ENCODE results near the gene NPHP4.

Gene NPHP4

DNA sequence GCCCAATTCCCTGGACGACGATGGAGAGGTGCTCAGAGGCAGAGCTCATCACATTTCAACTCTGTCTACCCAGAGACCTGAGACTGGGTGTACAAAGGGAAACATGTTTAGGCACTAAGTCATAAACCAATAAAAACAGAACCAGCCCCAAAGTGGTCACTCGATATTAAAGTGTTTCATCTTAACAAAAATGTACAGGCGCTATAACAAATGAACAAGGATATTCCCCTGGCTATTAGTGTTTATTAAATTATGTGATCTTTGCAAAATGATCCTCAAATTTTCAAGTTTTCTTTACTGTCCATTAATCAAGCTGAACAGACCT, 43.6 kb downstream of the NPHP4 start:
- no peak for DNase-seq

DNA sequence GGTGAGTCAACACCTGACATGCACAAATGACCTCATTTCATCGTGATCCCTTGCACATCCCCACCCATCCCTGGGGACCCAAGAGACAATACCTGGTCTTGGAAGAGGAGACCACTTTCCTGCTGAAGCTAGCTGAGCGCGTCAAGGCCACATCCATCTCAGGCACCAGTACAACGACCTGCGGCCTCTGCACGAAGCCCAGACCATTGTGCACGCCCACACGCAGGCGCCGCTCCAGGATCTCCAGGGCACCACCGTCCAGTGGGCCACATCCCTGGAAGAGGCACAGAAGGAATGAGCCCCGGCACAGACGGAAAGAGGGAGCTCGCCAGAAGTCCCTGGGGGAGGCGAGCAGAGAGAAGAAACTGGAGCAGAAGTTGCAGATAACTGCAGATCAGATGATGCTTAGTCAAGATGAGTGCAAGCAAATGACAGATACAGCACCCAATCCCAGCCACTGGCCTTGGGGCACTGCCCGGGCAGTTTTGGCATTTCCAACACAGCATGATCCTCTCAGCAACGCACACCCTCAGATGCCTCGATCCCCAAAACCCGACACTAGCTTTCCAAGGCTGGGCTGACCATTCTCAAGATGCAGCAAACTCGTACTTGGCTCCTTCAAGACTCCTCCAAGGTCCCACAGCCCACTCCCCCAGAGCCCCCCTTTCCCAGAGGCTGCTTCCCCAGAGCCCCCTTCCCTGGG, 44.1 kb downstream of the NPHP4 start:
- no peak for DNase-seq

DNA sequence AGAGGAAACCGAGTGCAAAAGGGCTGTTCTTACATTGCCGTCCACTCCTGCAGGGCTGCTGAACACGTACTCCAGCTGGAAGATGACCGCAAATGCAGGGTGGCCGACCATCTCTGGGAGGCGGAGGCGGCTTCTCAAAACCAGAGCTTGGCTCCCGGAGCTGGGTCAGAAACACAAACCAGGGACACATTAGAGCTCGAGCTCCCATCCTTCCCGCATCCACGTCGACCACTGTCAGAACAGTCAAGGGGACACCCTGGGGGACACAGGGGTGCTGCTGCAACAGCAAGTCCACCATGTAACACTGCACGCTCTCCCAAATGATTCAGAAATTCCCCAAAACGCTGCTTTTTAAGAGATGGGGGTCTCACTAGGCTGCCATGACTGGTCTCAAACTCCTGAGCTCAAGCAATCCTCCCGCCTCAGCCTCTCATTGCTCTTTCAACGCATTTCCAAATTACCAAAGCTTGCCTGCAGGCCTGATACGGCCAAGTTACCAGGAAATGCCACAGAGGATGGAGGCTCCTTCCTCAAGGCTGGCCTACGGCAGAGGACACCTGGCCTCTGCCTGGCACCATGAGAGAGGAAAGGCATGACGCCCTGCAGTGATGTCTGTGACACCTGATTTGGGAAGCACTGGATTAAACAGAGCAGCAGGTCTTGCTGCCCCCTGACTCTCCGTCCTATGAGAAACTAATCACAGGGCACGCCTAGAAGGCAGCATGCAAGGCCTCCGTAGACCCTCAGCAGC, 45.0 kb downstream of the NPHP4 start:
- DNase-seq, result no peak

DNA sequence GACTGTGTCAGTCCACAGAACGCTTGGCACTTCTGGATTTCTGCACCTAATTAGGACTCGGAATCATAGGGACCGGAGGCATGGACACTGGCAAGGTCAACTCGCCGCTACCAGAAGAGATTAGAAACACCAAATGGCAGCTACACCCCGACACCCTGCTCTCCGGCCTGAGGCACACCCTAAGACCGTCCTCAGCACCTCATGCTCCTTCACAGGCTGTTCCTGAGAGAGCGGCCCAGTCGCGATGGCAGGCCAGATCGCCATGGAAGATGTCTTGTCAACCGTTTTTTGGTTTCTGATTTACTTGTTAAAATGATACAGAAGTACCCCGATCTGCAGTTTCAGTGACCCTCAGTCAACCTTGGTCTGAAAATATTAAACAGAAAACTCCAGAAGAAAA, 46.8 kb downstream of the NPHP4 start:
- DNase-seq, result no peak

DNA sequence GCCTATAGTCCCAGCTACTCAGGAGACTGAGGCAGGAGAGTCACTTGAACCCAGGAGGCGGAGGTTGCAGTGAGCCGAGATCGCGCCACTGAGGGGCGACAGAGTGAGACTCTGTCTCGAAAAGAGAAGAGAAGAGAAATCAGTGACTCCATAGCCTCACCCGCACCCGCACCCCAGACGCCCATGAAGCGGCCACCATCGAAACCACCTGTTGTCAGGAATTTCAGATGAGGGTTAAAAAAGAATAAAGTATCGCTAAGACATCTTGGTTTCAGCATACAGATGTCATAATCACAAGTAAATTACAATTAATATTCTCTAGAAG, 47.4 kb downstream of the NPHP4 start:
- DNase-seq, result no peak

DNA sequence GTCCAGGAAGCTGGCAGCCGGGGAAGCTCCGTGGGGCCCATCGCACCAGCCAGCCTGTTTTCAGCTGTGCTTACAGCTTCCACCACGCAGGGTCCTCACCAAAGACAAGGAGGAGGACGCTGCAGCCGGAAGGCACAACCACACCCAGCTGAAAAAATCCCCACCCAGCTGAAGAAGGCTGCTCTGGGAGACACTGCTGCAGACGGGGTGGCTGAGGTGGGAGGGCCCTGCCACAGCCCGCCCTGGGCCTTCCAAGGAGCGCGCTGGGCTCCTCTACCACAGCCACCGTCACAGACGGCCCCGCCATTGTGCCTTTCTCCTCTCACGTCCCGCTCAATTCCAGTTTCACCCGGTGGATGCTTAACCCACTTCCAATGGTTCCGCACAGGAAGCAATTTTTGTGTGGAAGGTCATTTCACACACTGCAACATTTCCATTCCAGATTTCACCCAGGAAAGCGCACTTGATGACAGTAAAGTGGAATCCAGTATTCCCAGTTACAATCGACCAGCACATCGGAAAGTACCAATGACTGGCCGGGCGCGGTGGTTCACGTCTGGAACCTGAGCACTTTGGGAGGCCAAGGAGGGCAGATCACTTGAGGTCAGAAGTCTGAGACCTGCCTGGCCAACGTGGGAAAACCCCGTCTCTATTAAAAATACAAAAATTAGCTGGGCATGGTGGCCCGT, 47.9 kb downstream of the NPHP4 start:
- no peak for DNase-seq

DNA sequence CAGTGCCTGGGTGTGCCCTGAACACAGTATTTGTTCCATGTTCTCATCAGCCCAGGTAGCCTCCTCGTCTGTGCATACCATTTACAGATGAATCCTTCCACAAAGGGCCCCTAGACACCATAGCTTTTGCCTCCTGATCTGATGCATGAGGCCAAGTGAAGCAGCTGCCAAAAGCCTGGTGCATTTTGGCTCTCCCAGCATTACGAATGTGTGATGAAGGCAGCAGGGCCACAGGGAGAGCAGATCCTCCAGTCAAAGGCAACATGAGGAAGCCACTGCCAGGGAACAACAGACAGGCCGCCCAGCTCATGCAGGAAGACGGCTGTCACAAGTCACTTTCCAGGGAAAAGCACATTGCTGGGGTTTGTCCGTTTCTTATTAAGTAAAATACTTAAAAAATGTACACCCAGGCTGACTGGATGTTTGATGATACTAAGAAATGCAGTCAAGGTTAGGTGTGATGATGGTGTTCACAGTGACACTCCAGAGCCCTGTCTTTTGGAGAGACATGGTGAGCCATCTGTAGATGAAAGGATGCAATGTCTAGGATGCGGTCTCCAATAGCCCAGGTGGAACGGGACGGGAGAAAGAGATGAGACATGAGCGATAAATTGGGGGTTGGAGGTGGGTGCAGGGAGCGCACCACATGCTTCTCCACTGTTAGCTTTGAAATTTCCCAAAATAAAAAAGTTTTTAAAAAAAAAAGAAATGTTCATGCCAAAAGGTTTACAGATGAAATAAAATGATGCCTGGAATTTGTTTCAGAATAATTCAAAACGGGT, 48.7 kb downstream of the NPHP4 start:
- DNase-seq, result no peak

DNA sequence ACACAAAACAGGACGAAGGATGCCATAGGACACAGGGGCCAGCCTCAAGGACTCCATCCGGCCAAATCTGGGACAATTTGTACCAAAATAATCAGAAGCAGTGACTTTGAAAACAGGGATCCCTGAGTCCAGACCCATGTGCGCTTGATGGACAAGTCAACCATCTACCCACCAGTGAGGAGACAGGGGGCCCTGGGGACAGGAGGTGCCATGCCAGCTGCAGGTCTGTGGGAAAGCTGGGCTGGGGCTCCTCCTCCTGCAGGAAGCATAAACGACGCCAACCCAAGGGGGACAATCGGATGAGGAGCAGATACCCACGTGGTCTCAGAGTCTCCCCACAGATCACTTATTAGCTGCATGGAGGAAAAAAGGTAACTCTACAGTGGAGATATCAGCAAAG, 50.6 kb downstream of the NPHP4 start:
- DNase-seq, result no peak

DNA sequence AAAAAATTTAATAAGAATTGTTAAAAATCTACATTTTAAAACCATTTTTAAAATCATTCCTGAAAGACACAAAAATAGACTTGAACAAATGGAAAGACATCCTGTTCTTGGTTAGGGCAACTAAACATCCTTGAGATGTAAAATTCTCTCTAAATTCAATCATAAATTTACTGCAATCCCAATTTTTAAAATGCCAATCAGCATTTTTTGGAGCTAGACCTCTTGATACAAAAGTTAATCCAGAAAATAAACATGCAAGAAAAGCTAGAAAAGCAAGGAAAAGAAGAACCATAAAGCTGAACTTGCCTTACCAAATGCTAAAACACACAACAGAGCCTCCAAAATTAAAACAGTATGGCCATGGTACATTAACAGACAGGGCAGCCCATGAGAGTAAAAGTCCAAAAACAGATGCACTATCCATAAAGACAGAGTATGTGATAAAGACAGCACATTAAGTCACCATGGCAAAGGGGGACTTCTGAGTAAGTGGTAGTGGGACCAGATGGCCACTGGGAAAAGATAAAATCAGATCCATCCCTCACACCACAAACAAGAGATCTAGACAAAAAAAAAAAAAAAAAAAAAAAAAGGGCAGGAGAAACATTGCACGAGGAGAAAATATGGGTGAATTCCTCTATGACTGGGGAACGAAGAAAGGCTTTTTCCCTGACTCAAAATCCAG, 51.4 kb downstream of the NPHP4 start:
- no peak for DNase-seq

DNA sequence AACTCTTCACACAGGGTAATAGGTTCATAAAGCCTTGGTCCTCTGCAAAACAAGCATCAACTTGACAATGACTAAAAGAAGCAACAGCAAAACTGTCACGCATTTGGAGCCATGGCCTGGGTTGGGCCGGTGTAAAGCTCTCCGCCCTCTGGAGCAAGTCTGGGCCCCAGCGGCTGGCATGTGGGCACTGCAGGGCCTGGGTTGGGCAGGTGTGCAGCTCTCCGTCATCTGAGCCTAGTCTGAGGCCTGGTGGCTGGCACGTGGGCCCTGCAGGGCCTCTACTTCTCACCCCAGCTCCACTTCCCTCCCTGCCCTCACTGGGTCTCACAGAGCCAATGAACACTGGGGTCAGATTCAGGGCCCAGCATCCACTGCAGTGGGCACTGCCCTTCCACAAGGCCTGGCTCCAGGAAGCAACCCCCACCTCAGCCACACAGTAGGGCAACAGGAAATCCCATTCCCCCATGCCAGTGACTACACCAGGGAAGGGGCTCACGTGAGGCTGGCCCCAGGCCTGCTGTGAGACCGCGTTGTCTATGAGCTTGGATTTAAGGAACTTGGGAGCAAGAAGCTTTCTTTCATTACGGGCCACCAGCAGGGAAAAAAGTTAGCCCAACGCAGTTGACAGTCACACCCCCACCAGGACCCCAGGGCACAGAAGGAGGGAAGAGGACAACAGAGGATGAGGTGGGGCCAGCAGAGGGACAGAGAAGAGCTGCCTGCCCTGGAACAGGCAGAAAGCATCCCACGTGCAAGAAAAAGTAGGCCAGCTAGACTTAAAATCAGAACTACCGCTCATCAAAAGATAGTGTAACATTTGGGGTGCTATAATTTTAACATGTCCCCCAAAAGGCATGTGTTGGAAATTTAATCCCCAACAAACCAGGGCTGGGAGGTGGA, 52.7 kb downstream of the NPHP4 start:
- no peak for DNase-seq

DNA sequence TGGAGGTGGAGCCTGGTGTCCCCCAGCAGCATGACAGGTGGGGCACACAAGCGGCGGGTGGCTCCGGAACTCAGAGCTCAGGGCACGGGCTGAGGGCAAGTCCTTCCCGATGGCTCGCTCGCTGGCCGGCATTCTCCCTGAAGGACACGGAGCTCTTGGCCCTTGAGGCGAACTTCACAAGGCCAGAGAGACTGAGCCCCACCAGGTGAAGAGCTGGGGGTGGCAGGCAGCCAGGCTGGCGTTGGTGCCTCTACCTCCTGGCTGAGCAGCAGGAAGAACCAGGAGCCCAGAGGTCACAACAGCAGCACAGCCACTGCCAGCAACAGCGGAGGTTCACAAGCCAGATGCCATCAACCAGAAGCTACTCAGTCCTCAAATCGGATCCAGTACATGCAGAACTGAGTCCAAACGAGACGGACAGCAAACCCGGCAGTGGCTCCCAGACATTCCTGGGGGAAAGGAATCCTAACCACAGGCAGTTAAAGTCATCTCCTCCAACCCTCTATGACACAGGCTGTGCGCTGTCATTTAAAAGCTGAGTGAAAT, 54.1 kb downstream of the NPHP4 start:
- DNase-seq, result no peak

DNA sequence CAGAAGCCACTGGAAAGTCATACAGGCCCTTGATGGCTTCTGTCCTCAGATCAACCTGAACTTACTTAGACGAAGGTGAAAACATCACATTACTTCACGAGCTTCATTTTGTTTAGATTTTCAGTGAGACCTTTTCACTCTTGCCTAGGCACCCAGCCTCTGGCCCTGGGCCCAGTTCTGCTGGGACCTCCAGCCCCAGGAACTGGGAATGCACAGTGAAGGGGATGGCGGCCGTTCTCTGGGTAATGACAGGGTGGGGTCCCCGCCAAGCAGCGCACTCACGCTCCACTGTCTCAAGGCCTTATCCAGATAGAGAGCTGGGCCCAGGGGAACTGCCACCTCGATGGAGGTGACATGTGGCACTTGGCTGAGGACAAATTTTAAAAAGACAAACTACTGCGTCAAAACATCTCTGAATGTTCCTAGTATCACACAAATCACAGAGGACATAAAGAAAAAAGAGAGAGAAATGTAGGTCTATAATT, 54.8 kb downstream of the NPHP4 start:
- no peak for DNase-seq

DNA sequence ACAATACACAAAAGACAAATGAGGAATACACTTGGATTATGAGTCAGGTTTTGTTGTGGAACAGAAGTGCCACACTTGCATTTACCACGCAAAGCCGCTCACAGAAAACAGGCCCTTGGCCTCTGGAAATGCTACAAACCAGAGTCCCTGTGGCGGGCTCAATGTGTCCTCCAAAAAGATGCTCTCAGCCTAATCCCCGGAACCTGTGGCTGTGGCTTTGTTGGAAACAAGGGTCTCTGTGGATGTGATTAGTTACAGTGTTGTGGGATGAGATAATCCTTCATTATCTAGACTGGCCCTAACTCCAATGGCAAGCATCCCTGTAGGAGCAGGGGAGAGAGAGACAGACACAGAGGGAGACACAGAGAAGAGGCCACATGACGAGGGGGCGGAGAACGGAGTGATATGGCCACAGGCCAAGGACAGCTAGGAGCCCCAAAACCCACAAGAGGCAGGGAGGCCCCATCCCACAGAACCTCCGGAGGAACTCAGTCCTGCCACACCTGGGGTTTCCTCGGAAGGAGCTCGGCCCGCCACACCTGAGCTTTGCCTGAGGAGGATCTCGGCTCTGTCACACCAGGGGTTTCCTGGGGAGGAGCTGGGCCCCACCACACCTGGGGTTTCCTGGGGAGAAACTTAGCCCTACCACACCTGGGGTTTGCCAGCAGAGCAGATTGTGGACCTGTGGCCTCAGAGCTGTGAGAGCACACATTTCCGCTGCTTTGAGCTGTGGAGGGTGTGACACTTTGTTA, 55.4 kb downstream of the NPHP4 start:
- DNase-seq, result no peak

DNA sequence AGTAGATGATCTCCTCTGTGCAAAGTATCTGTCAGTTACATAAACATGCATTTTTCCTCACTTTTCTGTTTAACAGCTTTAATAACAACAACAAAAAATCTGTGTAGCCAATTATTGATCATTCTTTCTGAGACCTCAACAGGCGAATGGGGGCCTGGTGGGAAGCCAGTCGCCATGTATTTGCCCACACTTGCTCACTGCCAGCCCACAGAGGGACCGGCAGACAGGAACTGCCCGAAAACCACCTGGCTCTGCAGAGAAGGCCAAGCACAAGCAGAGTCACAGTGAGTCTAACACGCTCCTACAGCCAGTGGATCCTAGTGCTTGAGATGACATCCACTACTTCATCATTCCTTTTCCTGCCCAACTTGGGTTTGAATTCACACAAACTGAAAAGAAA, 56.1 kb downstream of the NPHP4 start:
- no peak for DNase-seq

DNA sequence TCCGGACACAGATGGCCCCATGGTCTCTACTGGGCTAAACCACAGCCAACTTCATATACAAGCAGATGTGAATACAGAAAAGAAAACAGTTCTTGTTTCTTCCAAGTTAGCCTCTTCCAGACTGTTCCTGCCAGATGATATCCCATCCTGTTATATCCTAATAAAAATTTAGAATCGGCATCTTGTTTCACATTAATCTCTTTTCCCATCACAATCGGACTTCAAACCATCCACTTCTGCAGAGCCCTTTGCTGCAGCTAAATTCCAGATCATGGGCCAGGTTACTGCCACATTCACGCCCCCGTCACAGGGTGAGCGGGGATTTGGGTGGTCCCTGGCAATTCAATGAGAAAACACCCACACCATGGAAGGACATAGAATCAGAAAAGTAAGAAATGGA, 57.2 kb downstream of the NPHP4 start:
- no peak for DNase-seq

DNA sequence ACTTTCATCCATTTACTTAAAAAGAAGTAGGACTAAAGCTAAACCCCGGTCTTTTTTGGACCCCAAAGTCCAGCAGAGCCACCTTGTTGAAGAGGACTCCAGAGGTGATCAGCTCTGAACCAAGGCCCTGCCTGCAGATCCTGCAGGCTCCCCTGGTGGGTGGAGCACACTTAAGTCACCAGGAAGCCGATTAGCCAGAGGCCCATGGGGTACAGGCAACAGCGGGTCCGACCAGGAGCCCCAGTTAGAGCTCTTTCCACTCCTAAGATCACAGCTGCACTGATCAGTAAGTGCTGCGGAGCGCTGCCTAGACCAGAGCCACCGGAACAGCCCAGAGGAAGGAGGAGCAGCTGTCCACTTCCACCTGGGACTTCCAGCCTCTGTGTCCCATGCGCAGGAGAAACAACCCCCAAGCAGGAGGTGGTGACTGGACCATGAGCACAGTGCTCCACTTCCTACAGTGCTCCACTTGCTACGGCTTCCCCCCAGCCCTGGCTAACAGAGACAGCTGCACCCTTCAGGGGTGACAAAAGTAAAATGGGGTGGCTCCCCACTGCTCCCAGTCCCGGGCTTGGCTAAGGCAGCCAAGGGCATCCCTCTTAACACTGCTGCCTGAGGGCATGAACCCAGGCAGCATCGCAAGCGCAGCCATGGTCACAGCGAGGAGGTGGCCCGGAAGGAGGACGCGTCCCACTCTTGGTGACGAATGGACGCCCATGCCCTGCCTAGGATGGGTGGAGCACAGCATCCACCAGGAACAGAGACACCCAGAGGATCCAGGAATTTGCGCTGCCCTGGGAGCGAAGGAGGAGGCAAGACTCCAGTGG, 58.0 kb downstream of the NPHP4 start:
- DNase-seq, result no peak

DNA sequence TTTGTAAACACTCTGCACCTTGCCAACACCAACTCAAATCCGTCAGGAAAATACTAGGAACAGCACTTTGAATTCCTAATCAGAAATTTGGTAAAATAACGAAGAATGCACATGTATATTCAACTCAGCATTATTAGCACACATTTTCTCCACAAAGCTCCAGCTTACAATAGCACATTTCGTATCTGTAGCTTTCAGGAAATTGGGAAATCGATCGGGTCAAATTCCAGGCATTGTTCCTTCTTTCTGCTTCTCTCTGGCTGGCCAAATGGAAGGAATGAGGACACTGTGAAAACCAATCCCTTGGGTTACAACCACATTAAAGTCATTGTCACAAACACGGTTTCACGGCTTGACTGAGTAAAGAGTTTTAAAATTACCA, 58.6 kb downstream of the NPHP4 start:
- no peak for DNase-seq

DNA sequence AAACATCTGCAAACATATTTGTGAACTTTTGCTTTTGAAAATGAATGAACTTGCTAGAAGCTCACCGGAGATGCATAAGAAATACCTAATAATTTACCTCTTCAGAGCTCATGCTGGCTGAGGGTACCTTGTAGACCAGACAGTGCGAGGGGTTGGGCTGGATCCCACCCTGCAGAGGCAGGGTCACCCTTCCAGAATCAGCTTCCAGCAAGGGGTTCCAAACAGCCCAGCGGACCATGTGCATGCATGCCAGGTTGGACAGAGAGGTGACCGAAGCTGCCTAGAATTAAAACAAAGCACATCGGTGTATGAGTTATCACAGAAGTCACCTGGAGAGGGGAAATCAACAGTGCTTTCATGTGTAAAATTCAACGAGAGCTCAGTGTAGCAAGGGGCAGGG, 59.2 kb downstream of the NPHP4 start:
- DNase-seq, result no peak

DNA sequence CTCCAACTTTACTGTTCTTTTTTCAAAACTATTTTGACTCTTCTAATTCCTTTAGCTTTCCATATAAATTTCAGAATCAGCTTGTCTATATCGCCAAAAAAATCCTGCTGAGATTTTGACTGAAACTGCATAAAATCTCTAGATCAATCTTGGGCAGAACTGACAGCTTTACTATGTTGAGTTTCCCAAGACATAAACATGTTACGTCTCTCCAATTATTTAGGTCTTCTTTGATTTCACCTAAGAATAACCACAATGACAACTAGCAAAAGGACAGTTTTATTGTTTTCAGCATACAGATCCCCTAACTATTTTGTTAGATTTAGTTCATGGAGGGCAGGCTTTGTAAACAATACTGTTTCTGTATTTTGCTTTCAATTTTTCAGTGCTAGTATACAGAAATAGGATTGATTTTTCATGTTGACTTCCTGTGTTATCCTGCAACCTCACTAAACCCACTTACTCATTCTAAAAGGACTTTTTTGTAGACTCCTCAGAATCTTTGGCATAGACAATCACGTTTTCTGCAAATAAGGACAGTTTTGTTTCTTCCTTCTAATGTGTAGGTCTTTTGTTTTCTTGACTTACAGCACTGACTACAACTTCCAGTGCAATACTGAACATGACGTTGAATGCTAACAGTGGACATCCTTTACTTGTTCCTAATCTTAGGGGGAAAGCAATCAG, 63.4 kb downstream of the NPHP4 start:
- no peak for DNase-seq
